ENCODE data around the gene SEL1L.
A peak's percentile ranks its signal among the peaks of the same experiment; 100 is the strongest.

Gene SEL1L

DNA sequence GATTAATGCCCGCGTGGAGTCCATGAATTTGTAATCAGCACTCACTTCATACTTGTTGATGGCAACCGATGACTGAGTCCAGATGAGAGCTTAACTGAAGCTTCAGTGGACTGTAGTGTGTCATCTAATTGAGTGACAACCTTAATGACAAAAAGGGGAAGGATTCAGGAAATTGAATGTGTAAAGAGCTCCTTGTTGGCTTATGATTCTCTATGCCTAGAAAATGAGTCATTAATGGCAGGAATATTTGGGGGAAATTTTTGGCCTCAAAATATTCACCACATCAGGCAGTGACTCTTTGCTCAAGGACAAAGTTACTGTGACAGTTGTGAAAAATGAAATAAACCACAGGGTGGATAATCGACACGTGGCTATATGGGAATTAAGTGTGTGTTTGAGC lies 78.3 kb downstream of the SEL1L start:
- Histone ChIP-seq H2AFZ (ENCODE audit: low read length) (no peak overlapping the region), H3F3A (ENCODE audit: insufficient read depth, low read length) (no peaks in the 10 kb centered on the region), H4K20me1 (ENCODE audit: insufficient read depth, low read length) (no peaks in the 10 kb centered on the region), H3K36me3 (ENCODE audit: insufficient read depth, low read length) (no peaks in the 10 kb centered on the region), H3K79me2 (ENCODE audit: insufficient read depth, low read length) (no peaks in the 10 kb centered on the region), H3K9ac (ENCODE audit: low read length) (no peak overlapping the region), H3K4me1 (ENCODE audit: insufficient read depth, low read length, severe bottlenecking) (no peaks in the 10 kb centered on the region), H3K9me2 (ENCODE audit: low read depth, low read length) (no peaks in the 10 kb centered on the region), H3K27me3 (ENCODE audit: insufficient read depth, low read length) (no peaks in the 10 kb centered on the region), H3K9me3 (ENCODE audit: low read length) (no peaks in the 10 kb centered on the region), H3K4me2 (ENCODE audit: low read length) (no peak overlapping the region), H3K4me3 (ENCODE audit: low read depth, low read length, poor library complexity, severe bottlenecking) (no peak overlapping the region), H3K27ac (ENCODE audit: low read depth, low read length, poor library complexity, severe bottlenecking) (no peak overlapping the region)
- TF ChIP-seq, protein P1, sequence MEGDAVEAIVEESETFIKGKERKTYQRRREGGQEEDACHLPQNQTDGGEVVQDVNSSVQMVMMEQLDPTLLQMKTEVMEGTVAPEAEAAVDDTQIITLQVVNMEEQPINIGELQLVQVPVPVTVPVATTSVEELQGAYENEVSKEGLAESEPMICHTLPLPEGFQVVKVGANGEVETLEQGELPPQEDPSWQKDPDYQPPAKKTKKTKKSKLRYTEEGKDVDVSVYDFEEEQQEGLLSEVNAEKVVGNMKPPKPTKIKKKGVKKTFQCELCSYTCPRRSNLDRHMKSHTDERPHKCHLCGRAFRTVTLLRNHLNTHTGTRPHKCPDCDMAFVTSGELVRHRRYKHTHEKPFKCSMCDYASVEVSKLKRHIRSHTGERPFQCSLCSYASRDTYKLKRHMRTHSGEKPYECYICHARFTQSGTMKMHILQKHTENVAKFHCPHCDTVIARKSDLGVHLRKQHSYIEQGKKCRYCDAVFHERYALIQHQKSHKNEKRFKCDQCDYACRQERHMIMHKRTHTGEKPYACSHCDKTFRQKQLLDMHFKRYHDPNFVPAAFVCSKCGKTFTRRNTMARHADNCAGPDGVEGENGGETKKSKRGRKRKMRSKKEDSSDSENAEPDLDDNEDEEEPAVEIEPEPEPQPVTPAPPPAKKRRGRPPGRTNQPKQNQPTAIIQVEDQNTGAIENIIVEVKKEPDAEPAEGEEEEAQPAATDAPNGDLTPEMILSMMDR (IDR thresholded peaks at IDR 0.05; ENCODE audit: low read length): no peak
- TF ChIP-seq EZH2 (IDR thresholded peaks at IDR 0.05; ENCODE audit: borderline replicate concordance, low read length): no peak

DNA sequence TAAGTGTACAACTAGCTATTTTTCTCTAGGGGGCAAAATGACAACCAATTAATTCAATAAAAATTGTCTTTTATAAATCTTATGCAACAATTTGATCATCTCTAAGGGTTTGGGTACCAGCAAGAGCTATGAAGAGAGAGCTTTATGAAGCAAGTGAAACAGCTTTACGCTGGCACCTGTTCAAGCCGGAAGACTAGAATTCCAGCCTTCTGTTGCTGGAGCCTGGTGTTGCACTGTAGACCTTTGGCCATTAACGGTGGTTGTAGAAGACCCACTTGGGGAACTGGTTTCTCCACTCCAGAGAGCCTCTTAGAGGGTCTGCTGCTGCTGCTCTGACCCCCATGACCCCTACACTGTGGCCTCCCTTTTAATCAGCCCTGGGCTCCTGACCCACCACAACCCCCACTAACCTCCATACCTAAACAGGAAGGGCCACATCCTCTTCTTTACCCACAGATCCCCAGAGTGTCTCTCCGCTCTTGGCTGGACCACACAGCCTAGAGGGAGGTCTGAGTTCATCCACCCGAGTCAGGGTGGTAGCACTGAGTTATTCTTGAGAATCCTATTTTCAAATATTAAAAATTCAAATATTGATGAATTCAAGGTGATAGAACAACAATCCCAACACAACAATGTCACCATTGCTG lies 79.0 kb downstream of the SEL1L start:
- Histone ChIP-seq H3K27me3 (ENCODE audit: insufficient read depth, low read length) (no peaks in the 10 kb centered on the region), H3K36me3 (ENCODE audit: insufficient read depth, low read length) (no peaks in the 10 kb centered on the region), H2AFZ (ENCODE audit: low read length) (no peak overlapping the region), H3K79me2 (ENCODE audit: insufficient read depth, low read length) (no peaks in the 10 kb centered on the region), H3F3A (ENCODE audit: insufficient read depth, low read length) (no peaks in the 10 kb centered on the region), H3K9me3 (ENCODE audit: low read length) (no peaks in the 10 kb centered on the region), H3K4me1 (ENCODE audit: insufficient read depth, low read length, severe bottlenecking) (no peaks in the 10 kb centered on the region), H4K20me1 (ENCODE audit: insufficient read depth, low read length) (no peaks in the 10 kb centered on the region), H3K4me2 (ENCODE audit: low read length) (no peak overlapping the region), H3K9me2 (ENCODE audit: low read depth, low read length) (no peaks in the 10 kb centered on the region), H3K9ac (ENCODE audit: low read length) (no peak overlapping the region), H3K27ac (ENCODE audit: low read depth, low read length, poor library complexity, severe bottlenecking) (no peak overlapping the region), H3K4me3 (ENCODE audit: low read depth, low read length, poor library complexity, severe bottlenecking) (no peak overlapping the region)
- TF ChIP-seq, protein P1 (IDR thresholded peaks at IDR 0.05; ENCODE audit: low read length): no peak
- TF ChIP-seq EZH2 (IDR thresholded peaks at IDR 0.05; ENCODE audit: borderline replicate concordance, low read length): no peak

DNA sequence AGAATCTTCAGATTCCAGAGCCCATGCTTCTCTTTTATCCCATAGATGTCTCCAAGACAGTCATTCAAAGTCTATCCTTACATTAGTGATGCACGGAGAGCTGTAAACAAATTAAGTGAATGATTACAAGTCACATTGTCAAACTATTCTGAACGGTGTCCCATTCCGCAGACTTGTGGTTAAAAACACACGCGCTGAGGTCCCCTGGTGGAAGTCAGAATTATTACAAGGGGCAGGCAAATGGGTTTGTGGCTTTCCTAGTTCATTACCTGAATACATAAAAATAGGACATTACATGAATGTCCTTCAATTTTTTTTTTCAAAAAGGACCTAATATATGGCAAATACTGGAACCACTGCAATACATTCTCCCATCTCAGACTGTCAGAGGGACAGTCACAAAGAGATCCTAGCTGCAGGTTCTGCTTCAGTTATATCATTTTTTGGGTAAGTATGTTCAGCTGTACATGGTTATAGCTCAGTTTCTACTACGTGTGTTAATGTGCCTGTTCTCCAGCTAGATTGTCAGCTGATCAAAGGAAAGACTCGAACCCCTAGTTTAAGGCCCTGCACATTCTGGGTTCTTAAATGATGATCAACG lies 80.4 kb downstream of the SEL1L start:
- Histone ChIP-seq H3K79me2 (ENCODE audit: insufficient read depth, low read length) (no peaks in the 10 kb centered on the region), H3K4me1 (ENCODE audit: insufficient read depth, low read length, severe bottlenecking) (no peaks in the 10 kb centered on the region), H3K36me3 (ENCODE audit: insufficient read depth, low read length) (no peaks in the 10 kb centered on the region), H3K9me3 (ENCODE audit: low read length) (no peaks in the 10 kb centered on the region), H3K4me2 (ENCODE audit: low read length) (no peak overlapping the region), H3K9me2 (ENCODE audit: low read depth, low read length) (no peaks in the 10 kb centered on the region), H2AFZ (ENCODE audit: low read length) (no peak overlapping the region), H3F3A (ENCODE audit: insufficient read depth, low read length) (no peaks in the 10 kb centered on the region), H3K27me3 (ENCODE audit: insufficient read depth, low read length) (no peaks in the 10 kb centered on the region), H3K27ac (ENCODE audit: low read depth, low read length, poor library complexity, severe bottlenecking) (no peak overlapping the region), H3K9ac (ENCODE audit: low read length) (no peak overlapping the region), H3K4me3 (ENCODE audit: low read depth, low read length, poor library complexity, severe bottlenecking) (no peak overlapping the region), H4K20me1 (ENCODE audit: insufficient read depth, low read length) (no peaks in the 10 kb centered on the region)
- TF ChIP-seq EZH2 (IDR thresholded peaks at IDR 0.05; ENCODE audit: borderline replicate concordance, low read length): no peak
- TF ChIP-seq, protein P1 (IDR thresholded peaks at IDR 0.05; ENCODE audit: low read length): peak; percentile 82

All from OCI-LY1 (cell line).